Left lung (tissue), 10 donors: ENCODE measurements around the gene TUT1. TPM values are rescaled to one million over a fixed set of nuclear protein-coding genes. Genes with fewer than 3 reads are reported as not detected.
"Not testable (repeated sequence)": the region's sequence is repeated elsewhere in the genome, so short reads cannot be mapped to it uniquely, and the experiment has no call there.

ENCODE experiments used
- ATAC-seq: fragments of 200-7000 bp; cut with Tn5 transposase; one replicate; pipeline ENCODE4 v1.9.1; 2020; ENCODE audit warnings: moderate library complexity
- DNase-seq, 4 donors: peaks; one replicate each; pipeline ENCODE4 v3.0.0-alpha.2; 2013 to 2020
- H3K27ac ChIP-seq, 2 donors: fragments of 200-600 bp; sonication (generic) in 1 of 2; one replicate each; pipeline versions ENCODE4 v1.5.0 to v1.8.0; 2020 to 2021
- H3K27me3 ChIP-seq, 2 donors: fragments of 200-600 bp; sonication (generic) in 1 of 2; one replicate each; pipeline versions ENCODE4 v1.5.0 to v1.8.0; 2020 to 2021
- H3K36me3 ChIP-seq, 2 donors: fragments of 200-600 bp; sonication (generic) in 1 of 2; one replicate each; pipeline versions ENCODE4 v1.5.0 to v1.8.0; 2020 to 2021
- H3K4me1 ChIP-seq, 2 donors: fragments of 200-600 bp; one replicate each; pipeline ENCODE4 v1.8.0; 2021
- H3K4me3 ChIP-seq, 2 donors: fragments of 200-600 bp; sonication (generic) in 1 of 2; one replicate each; pipeline versions ENCODE4 v1.5.0 to v1.8.0; 2020 to 2021; ENCODE audit warnings: mild to moderate bottlenecking in 1 of 2
- H3K9me3 ChIP-seq, 2 donors: fragments of 200-600 bp; sonication (generic) in 1 of 2; one replicate each; pipeline versions ENCODE4 v1.5.0 to v1.8.0; 2020 to 2021
- intact Hi-C, 2 donors: fragments of 100-400 bp; cut with DNase I; formaldehyde crosslinking; loops; one replicate each; pipeline versions ENCODE4 v1.11.2 to v1.14.2; 2022
- polyA plus RNA-seq, 6 donors: library from polyadenylated mRNA; unstranded; fragments of 120-200 nt; gene quantifications; one replicate each; pipeline ENCODE4 v1.2.1, GENCODE V29; 2013; ENCODE audit not compliant: insufficient read length in 6 of 6
- total RNA-seq, 2 donors: library from RNA; stranded (reverse); fragmentation: NEBNext Ultra II Directional; extraction: Animal tissue kit (Norgen Biotek cat#: 25700); gene quantifications; one replicate each; pipeline ENCODE4 v1.2.1, GENCODE V29; 2021
- TF ChIP-seq, protein P1 (sequence below), 2 donors: fragments of 200-600 bp; sonication (generic) in 1 of 2; IDR thresholded peaks; one replicate each; pipeline versions ENCODE4 v1.5.0 to v1.8.0; 2021; ENCODE audit warnings: antibody characterized with exemption in 2 of 2
- donor health status: DM: no; HTN: yes; CAD: no.
- donor health status: DM: no; HTN: no; CAD: no.

The TUT1 gene
- total and polyA plus RNA-seq, 8 donors = 12.6 to 27.8 (median 22.3) TPM

DNA sequence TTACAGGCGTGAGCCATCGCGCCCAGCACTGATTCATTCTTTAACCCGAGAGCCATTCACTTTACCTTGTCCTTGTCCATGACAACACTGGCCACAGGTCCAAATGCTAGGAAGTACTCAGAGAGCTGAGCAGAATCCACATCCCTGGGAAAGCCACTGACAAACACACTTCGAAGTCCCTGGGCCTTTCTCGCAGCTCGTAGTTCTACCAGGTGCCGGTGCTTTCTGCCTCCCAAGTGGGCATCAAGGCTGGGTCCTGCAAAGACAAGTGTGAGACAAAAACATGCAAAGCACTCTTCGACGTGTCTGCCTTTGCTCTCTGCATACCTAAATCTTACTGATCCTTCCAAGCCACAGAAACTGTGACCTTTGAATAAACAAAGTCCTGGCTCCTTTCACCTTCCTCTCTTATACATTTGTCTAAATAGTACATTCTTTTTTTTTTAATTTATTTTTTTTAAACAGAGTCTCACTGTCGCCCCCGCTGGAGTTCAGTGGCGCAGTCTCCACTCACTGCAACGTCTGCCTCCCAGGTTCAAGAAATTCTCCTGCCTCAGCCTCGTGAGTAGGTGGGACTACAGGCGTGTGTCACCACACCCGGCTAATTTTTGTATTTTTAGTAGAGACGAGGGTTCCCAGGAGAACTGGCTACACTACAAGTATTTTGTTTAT is 2.2 kb downstream of the TUT1 start:
- H3K36me3 ChIP-seq = peaks cover 0 to 49% of the 10 kb centered on the region in 2 donors
- no peaks in the 10 kb centered on the region for H3K27me3 ChIP-seq
- intact Hi-C loops = no loop called here
- DNase-seq (peak in 1 of 4 donors; percentile 11), ATAC-seq (no peak)
- no peak overlapping the region for H3K4me3 ChIP-seq
- H3K4me1 ChIP-seq = peaks cover 12 to 35% of the 10 kb centered on the region in 2 donors
- H3K9me3 ChIP-seq = no peaks in the 10 kb centered on the region
- H3K27ac ChIP-seq = no peak overlapping the region
- TF ChIP-seq, protein P1, sequence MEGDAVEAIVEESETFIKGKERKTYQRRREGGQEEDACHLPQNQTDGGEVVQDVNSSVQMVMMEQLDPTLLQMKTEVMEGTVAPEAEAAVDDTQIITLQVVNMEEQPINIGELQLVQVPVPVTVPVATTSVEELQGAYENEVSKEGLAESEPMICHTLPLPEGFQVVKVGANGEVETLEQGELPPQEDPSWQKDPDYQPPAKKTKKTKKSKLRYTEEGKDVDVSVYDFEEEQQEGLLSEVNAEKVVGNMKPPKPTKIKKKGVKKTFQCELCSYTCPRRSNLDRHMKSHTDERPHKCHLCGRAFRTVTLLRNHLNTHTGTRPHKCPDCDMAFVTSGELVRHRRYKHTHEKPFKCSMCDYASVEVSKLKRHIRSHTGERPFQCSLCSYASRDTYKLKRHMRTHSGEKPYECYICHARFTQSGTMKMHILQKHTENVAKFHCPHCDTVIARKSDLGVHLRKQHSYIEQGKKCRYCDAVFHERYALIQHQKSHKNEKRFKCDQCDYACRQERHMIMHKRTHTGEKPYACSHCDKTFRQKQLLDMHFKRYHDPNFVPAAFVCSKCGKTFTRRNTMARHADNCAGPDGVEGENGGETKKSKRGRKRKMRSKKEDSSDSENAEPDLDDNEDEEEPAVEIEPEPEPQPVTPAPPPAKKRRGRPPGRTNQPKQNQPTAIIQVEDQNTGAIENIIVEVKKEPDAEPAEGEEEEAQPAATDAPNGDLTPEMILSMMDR (IDR thresholded peaks at IDR 0.05) = no peak

DNA sequence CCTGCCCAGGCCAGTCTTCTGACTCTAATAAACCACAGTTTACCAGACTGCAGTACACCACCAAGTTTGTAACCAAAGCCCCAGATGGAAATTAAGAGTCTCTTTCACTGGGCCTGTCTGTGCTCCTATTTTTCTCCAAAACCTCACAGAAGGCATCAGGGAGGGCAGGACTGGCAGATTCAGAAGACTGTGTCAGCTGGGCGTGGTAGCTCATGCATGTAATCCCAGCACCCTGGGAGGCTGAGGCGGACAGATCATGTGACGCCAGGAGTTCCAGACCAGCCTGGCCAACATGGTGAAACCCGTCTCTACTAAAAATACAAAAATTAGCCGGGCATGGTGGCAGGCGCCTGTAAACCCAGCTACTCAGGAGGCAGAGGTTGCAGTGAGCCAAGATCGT is 6.0 kb downstream of the TUT1 start:
- intact Hi-C loops, H3K27me3 ChIP-seq, H3K9me3 ChIP-seq, ATAC-seq, H3K4me1 ChIP-seq, H3K4me3 ChIP-seq, H3K27ac ChIP-seq: not testable (repeated sequence)
- DNase-seq = peak in 1 of 4 donors; percentile 13
- H3K36me3 ChIP-seq = peaks cover 0 to 63% of the 10 kb centered on the region in 2 donors

DNA sequence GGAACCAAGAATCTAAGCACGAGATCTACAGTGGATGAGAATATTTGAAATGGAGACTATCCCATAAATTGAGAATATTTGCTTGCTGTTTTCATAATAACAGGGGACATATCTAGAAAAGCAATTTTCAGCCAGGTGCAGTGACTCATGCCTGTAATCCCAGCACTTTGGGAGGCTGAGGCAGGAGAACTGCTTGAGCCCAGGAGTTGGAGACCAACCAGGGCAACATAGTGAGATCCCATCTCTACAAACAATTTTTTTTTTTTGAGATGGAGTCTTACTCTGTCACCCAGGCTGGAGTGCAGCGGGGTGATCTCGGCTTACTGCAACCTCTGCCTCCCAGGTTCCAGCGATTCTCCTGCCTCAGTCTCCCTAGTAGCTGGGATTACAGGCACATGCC is 9.6 kb downstream of the TUT1 start:
- peaks cover 0 to 76% of the 10 kb centered on the region in 2 donors for H3K36me3 ChIP-seq
- H3K4me3 ChIP-seq = not testable (repeated sequence)

DNA sequence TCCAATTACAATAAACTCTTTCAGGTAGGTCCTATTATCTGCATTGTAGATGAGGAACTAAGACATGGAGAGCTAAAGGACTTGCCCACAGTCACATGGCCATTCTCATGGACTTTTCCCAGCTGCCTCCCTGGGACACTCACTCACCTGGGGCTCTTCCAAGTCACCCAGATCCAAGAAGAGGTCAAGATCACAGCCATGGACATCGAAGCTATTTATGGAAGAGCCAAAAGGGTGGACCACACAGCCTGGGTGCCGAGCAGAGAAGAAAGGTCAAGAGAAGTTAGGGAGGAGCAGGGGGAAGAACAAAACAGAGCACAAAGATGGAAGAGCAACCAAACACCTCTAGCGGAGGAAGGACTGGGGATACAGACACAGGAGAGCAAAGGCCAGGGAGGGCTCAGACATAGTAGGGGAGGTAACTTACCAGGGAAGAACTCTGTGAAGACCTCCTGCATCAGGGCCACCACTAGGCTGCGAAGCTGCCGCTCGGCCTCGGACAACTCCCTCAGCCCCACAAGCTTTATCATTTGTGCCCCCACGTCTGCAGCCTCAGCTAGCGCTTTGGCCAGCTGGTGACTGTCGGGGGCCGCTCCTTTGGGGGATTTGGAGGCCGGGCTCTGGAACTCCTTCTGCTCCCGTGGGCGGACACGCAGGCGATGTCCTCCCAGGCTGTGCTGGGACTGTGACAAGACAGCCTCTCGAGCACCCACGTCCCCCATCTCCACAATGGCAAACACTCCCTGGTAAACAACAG is 10.2 kb downstream of the TUT1 start:
- DNase-seq (no peak), ATAC-seq (no peak)
- H3K27me3 ChIP-seq = no peaks in the 10 kb centered on the region
- H3K27ac ChIP-seq = no peak overlapping the region
- intact Hi-C loops = no loop called here
- H3K4me3 ChIP-seq = no peak overlapping the region
- peaks cover 0 to 14% of the 10 kb centered on the region in 2 donors for H3K4me1 ChIP-seq
- H3K36me3 ChIP-seq = peaks cover 0 to 78% of the 10 kb centered on the region in 2 donors
- TF ChIP-seq, protein P1 (IDR thresholded peaks at IDR 0.05) = no peak
- H3K9me3 ChIP-seq = no peaks in the 10 kb centered on the region

More for the DNA sequence above, 9.6 kb downstream of the TUT1 start:
- H3K9me3 ChIP-seq, ATAC-seq, intact Hi-C loops, DNase-seq, H3K27me3 ChIP-seq, H3K4me1 ChIP-seq, H3K27ac ChIP-seq: not testable (repeated sequence)

DNA sequence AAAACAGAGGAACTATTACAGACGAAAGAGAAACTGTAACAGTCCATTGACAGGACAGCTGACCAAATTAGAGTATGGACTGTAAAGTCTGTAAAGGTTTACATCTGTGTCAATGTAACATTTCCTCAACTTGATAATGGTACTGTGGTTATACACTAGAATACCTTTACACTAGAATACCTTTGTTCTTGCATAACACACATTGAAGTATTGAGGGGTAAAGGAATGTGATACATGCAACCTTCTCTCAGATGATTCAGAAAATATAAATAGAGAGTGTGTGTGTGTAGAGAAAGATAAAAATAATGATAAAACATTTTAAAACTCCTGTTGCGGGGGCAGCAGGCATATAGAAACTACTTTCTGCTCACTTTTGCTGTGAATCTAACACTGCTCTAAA is 12.1 kb downstream of the TUT1 start:
- no peak for DNase-seq
- TF ChIP-seq, protein P1 (IDR thresholded peaks at IDR 0.05) = no peak
- no peak for ATAC-seq
- intact Hi-C loops = no loop called here
- Histone ChIP-seq H3K4me1 (peaks cover 4 to 32% of the 10 kb centered on the region in 2 donors), H3K36me3 (peaks cover 0 to 62% of the 10 kb centered on the region in 2 donors), H3K9me3 (no peaks in the 10 kb centered on the region), H3K27me3 (no peaks in the 10 kb centered on the region), H3K4me3 (no peak overlapping the region), H3K27ac (no peak overlapping the region)

DNA sequence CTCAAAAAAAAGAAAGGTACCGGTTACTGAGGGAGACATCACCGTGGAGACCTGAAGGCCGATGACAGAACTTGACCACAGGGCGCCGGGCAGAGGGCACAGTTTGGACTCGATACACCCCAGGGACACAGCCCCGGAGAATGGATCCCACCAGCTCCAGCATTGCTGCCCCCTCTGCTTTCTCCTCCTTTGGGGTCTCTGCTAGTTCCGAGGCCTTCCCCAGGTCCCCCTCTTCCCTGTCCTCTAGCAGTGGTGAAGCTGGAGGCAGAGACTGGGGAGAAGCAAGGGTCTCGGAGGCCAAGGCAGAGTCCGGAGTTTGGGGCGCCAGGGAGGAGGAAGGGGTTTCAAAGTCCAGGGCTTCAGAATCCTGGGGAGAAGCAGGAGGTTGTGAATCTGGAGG is 12.8 kb downstream of the TUT1 start:
- peak overlapping the region in 1 of 2 donors; percentile 88 for H3K27ac ChIP-seq
- TF ChIP-seq, protein P1 (IDR thresholded peaks at IDR 0.05) = no peak
- intact Hi-C loops = no loop called here
- H3K9me3 ChIP-seq = no peaks in the 10 kb centered on the region
- DNase-seq (no peak), ATAC-seq (no peak)
- H3K4me1 ChIP-seq = peaks cover 4 to 34% of the 10 kb centered on the region in 2 donors
- H3K27me3 ChIP-seq = no peaks in the 10 kb centered on the region
- H3K4me3 ChIP-seq = no peak overlapping the region
- peaks cover 0 to 62% of the 10 kb centered on the region in 2 donors for H3K36me3 ChIP-seq
